Natural killer cell treated with Interleukin-12 subunit alpha and Interleukin-12 subunit beta and Interleukin-15 and Interleukin-18, amount 100 ng/mL, for 72 hours (primary cell): Measurements from ENCODE around the gene UFL1. TPM values are rescaled to one million over a fixed set of nuclear protein-coding genes. Genes with fewer than 3 reads are reported as not detected.
A peak's percentile ranks its signal among the peaks of the same experiment; 100 is the strongest.
"Not testable (repeated sequence)": the region's sequence is repeated elsewhere in the genome, so short reads cannot be mapped to it uniquely, and the experiment has no call there.

Source experiments
- ATAC-seq, 2 donors: fragments of 150-1000 bp; cut with Tn5 transposase in 1 of 2; sonication (Bioruptor Pico), chemical (Tn5 transposase) in 1 of 2; 2 replicates each; pipeline ENCODE4 v1.10.0; 2021
- DNase-seq: peaks from one replicate; pipeline ENCODE4 v3.0.0; 2022; ENCODE audit warnings: low spot score
- H3K27ac Mint-ChIP-seq, 2 donors: 1 replicate in 1 of 2; 2 replicates in 1 of 2; pipeline ENCODE4 v1.8.0; 2022; ENCODE audit warnings: mixed read lengths in 2 of 2, mild to moderate bottlenecking in 1 of 2, moderate library complexity in 1 of 2
- H3K27me3 Mint-ChIP-seq, 2 donors: 1 replicate in 1 of 2; 2 replicates in 1 of 2; pipeline ENCODE4 v1.8.0; 2022; ENCODE audit warnings: mixed read lengths in 2 of 2
- H3K36me3 Mint-ChIP-seq: one replicate; pipeline ENCODE4 v1.8.0; 2022; ENCODE audit warnings: mixed read lengths
- H3K4me1 Mint-ChIP-seq, 2 donors: 1 replicate in 1 of 2; 2 replicates in 1 of 2; pipeline ENCODE4 v1.8.0; 2022; ENCODE audit warnings: low read depth in 2 of 2, mixed read lengths in 2 of 2, mild to moderate bottlenecking in 1 of 2
- H3K4me3 Mint-ChIP-seq: one replicate; pipeline ENCODE4 v1.8.0; 2022; ENCODE audit warnings: mixed read lengths
- H3K9me3 Mint-ChIP-seq: 2 replicates; pipeline ENCODE4 v1.8.0; 2022; ENCODE audit warnings: mixed read lengths
- total RNA-seq, 2 donors: library from RNA; stranded (reverse); gene quantifications; one replicate each; pipeline ENCODE4 v1.2.3, GENCODE V29; 2022

Gene UFL1
- 10 to 100 TPM; 16.0 to 19.1 TPM for total RNA-seq

DNA sequence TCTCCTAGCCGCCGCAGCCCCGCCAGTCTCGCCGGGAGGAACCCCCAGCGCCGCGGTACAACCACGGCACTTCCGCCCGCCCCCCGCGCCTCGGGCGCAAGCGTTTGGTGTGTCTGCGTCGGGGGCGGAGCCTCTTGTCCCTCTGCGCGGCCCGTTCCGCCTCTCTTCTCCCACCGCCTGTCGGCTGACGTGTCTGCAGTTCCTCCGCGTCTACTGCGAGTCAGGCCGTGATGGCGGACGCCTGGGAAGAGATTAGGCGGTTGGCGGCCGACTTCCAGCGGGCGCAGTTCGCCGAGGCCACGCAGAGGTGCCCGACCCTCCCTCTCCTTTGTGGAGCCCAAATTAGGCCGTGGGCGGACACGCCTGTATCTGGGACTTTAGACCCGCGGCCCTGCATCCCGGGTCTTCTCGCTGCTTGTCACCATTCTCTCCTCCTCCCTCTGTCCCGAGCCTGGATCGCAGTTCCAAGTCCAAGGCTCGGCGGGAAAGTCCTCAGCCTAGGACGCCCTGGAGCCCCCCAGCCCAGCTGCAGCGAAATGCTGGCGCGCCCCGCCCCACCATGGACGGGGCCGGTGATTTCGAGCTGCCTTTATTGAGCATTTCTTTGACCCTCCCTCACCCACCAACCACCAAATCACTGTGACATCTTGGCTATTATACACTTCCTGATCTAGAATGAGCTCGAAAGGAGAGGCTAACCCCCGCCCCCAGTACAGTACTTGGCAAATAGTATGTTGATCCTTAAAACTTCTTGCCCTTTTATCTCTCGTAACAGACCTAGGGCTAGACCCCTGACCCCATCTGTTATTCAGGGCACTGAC is at the start of gene UFL1:
TSS of gene UFL1 (plus strand) at position 163 of the 821 bp plus-strand sequence. CDS start at position 231, 68 bp downstream.
- DNase-seq (peak; percentile 97), ATAC-seq (peak; percentile 99)
- peaks cover 6% of the 10 kb centered on the region for H3K36me3 Mint-ChIP-seq
- H3K9me3 Mint-ChIP-seq, result no peaks in the 10 kb centered on the region
- peaks cover 9 to 23% of the 10 kb centered on the region in 2 donors for H3K4me1 Mint-ChIP-seq
- no peaks in the 10 kb centered on the region for H3K27me3 Mint-ChIP-seq
- peak within 1 kb of the TSS; percentile 99 for H3K27ac Mint-ChIP-seq
- H3K4me3 Mint-ChIP-seq, result peak within 1 kb of the TSS; percentile 94

DNA sequence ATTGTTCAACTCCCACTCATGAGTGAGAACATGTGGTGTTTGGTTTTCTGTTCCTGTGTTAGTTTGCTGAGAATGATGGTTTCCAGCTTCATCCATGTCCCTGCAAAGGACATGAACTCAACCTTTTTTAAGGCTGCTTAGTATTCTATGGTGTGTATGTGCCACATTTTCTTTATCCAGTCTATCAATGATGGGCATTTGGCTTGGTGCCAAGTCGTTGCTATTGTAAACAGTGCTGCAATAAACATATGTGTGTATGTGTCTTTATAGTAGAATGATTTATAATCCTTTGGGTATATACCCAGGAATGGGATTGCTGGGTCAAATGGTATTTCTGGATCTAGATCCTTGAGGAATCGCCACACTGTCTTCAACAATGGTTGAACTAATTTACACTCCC is 49.3 kb upstream of the UFL1 start:
- H3K36me3 Mint-ChIP-seq, H3K4me3 Mint-ChIP-seq, H3K27ac Mint-ChIP-seq, DNase-seq, ATAC-seq, H3K9me3 Mint-ChIP-seq: not testable (repeated sequence)
- Mint-ChIP-seq H3K4me1 (peaks cover 0 to 15% of the 10 kb centered on the region in 2 donors), H3K27me3 (peaks cover 12 to 15% of the 10 kb centered on the region in 2 donors)

DNA sequence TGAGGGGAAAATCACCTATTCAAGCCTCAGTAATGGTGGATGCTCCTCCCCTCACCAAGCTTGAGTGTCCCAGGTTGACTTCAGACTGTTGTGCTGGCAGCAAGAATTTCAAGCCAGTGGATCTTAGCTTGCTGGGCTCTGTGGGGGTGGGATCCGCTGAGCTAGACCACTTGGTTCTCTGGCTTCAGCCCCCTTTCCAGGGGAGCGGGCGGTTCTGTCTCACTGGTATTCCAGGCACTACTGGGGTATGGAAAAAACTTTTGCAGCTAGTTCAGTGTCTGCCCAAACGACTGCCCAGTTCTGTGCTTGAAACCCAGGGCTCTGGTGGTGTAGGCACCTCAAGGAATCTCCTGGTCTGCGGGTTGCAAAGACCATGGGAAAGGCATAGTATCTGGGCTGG is 42.9 kb upstream of the UFL1 start:
- H3K36me3 Mint-ChIP-seq, result peaks cover 14% of the 10 kb centered on the region
- ATAC-seq (no peak), DNase-seq (no peak)
- no peaks in the 10 kb centered on the region for H3K4me1 Mint-ChIP-seq
- no peak overlapping the region for H3K4me3 Mint-ChIP-seq
- peaks cover 11% of the 10 kb centered on the region for H3K9me3 Mint-ChIP-seq
- no peak overlapping the region for H3K27ac Mint-ChIP-seq
- peaks cover 9 to 17% of the 10 kb centered on the region in 2 donors for H3K27me3 Mint-ChIP-seq

DNA sequence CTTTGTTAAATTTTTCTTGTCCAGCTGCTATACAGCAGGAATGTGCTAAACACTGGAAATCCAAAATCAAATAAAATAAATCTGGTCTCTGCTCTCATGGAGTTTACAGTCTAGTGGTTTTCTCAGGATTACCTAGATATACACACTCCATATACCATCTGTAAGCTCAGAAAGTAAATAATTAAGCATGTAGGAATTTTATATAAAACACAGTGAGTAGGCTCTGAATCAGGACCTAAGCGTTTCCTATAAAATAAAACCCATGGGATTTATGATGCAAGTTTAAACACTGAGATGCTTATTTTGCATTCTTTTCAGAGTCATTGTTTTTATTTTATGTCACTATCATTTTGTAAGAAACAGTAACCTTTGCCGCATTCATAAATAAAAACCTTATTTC is 29.7 kb upstream of the UFL1 start:
- Mint-ChIP-seq H3K27me3 (peaks cover under 1 to 3% of the 10 kb centered on the region in 2 donors), H3K9me3 (peaks cover 21% of the 10 kb centered on the region)

DNA sequence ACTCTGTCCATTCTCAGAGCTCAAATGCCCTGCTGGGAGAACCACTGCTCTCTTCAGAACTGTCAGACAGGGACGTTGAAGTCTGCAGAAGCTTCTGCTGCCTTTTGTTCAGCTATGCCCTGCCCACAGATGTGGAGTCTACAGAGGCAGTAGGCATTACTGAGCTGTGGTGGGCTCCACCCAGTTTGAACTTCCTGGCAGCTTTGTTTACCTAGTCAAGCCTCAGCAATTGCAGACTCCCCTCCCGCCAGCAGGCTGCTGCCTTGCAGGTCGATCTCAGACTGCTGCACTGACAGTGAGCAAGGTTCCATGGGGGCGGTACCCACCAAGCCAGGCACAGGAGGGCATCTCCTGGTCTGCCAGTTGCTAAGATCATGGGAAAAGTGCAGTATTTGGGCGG is 21.8 kb upstream of the UFL1 start:
- ATAC-seq (peak in 1 of 2 donors; percentile 66), DNase-seq (no peak)
- Mint-ChIP-seq H3K36me3 (peaks cover 26% of the 10 kb centered on the region), H3K9me3 (peaks cover 21% of the 10 kb centered on the region), H3K4me3 (no peak overlapping the region), H3K27ac (peak overlapping the region in 1 of 2 donors; percentile 86), H3K27me3 (no peaks in the 10 kb centered on the region), H3K4me1 (peaks cover 25 to 39% of the 10 kb centered on the region in 2 donors)

More for the DNA sequence above, 29.7 kb upstream of the UFL1 start:
- no peak overlapping the region for H3K27ac Mint-ChIP-seq
- H3K4me3 Mint-ChIP-seq, result no peak overlapping the region
- ATAC-seq, result no peak
- peaks cover 0 to 8% of the 10 kb centered on the region in 2 donors for H3K4me1 Mint-ChIP-seq
- H3K36me3 Mint-ChIP-seq, result peaks cover 27% of the 10 kb centered on the region
- no peak for DNase-seq

DNA sequence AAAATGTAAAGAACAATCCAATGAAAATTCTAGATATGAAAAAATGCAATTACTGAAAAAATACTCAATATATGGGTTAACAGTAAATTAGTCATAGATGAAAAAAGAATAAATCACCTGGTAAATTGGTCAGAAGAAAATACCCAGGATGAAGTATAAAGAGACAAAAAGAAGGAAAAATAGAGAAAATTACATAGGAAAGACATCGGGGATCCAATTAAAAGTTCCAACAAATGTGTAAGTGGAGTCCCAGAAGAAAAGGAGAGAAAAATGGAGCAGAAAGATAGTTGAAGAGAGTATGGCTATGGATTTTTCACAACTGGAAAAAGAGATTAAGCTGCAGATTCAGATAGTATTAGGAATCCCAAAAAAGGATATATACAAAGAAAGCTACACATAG is 18.7 kb upstream of the UFL1 start:
- no peak for ATAC-seq
- Mint-ChIP-seq H3K27me3 (no peaks in the 10 kb centered on the region), H3K27ac (no peak overlapping the region), H3K4me1 (peaks cover 16 to 21% of the 10 kb centered on the region in 2 donors), H3K9me3 (peaks cover 11% of the 10 kb centered on the region), H3K4me3 (no peak overlapping the region), H3K36me3 (peaks cover 13% of the 10 kb centered on the region)
- DNase-seq, result no peak

DNA sequence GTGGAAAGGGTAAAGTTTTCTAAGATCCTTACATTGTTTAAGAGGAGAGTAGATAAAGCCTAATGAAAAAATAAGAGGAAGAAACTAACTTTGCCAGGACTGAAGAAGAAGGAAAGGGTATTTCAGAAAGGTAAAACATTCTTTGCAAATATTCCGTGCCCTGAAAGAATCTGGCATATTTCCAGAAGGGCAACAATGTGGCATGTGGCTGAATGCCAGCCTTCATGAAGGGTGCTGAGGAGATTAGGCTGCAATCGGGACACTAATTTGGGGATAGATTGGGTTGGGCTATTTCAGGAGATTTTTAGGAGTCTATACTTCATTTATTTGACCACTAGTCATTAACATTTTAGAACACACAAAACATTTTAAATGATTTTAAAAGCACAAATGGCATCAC is 16.2 kb upstream of the UFL1 start:
- Mint-ChIP-seq H3K27me3 (no peaks in the 10 kb centered on the region), H3K36me3 (peaks cover 14% of the 10 kb centered on the region), H3K4me1 (peaks cover 2 to 3% of the 10 kb centered on the region in 2 donors), H3K4me3 (no peak overlapping the region), H3K9me3 (peaks cover 9% of the 10 kb centered on the region), H3K27ac (no peak overlapping the region)
- DNase-seq, result no peak
- no peak for ATAC-seq

DNA sequence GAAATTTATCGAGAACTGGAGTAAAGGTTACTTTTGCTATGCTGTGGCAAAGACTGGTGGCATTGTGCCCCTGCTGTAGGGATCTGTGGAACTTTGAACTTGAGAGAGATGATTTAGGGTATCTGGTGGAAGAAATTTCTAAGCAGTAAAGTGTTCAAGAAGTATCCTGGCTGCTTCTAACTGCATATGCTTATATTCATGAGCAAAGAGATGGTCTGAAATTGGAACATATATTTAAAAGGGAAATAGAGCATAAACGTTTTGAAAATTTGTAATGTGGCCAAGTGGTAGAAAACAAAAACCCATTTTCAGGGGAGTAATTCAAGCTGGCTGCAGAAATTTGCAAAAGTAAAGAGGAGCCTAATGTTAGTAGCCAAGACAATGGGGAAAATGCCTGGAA is 12.3 kb upstream of the UFL1 start:
- no peak overlapping the region for H3K4me3 Mint-ChIP-seq
- peaks cover 20% of the 10 kb centered on the region for H3K36me3 Mint-ChIP-seq
- H3K27ac Mint-ChIP-seq, result no peak overlapping the region
- no peak for ATAC-seq
- no peak for DNase-seq
- peaks cover 0 to 3% of the 10 kb centered on the region in 2 donors for H3K4me1 Mint-ChIP-seq
- H3K9me3 Mint-ChIP-seq, result peaks cover 12% of the 10 kb centered on the region
- H3K27me3 Mint-ChIP-seq, result no peaks in the 10 kb centered on the region

DNA sequence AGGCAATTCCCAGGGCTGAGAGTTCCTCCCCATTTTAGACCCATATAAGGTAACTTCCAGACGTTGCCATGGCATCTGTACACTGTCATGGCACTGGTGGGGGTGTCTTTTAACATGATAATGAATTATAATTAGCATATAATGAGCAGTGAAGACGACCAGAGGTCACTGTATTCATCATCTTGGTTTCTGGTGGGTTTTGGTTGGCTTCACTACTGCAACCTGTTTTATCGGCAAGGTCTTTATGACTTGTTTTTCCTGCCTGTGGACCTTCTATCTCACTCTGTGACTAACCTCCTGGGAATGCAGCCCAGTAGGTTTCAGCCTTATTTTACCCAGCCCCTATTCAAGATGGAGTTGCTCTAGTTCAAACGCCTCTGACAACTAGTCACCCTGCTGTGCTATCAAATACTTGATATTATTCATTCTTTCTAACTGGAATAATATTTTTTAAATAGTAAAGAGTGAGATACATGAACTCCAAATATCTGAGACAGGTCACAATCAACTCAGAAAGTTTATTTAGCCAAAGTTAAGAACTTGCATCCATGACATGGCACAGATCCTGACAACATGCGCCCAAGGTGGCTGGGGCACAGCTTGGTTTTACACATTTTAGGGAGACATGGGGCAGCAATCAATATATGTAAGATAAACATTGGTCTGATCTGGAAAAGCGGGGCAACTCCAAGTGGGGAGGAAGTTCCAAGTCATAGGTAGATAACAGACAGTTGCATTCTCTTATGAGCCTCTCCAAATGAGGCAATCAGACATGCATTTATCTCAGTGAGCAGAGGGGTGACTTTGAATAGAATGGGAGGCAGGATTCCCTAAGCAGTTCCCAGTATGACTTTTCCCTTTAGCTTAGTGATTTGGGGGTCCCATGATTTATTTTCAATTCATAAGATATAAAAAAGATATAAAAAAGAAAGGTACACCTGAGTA is 1.2 kb upstream of the UFL1 start:
- H3K4me3 Mint-ChIP-seq, result peak overlapping the region; percentile 94
- ATAC-seq, result no peak
- no peaks in the 10 kb centered on the region for H3K27me3 Mint-ChIP-seq
- DNase-seq, result no peak
- H3K9me3 Mint-ChIP-seq, result no peaks in the 10 kb centered on the region
- no peaks in the 10 kb centered on the region for H3K36me3 Mint-ChIP-seq
- peak overlapping the region; percentile 99 for H3K27ac Mint-ChIP-seq
- peaks cover 9 to 23% of the 10 kb centered on the region in 2 donors for H3K4me1 Mint-ChIP-seq

DNA sequence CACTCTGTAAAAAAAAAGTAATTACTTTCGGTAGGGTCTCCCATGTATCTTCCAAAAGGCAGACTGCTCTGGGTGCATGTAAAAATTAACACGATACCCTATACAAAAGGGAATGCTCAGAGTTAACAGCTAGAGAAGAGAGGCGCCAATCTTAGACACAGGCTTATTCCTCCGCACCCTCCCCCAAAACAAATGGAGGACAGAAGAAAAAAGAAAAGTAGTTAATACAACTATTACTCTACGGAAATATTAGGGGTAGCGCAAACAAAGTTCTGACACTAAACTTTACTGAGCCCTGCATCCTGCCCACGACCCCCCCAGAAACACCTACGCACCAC is 331 bp upstream of the UFL1 start:
- peaks cover 9 to 23% of the 10 kb centered on the region in 2 donors for H3K4me1 Mint-ChIP-seq
- DNase-seq (no peak), ATAC-seq (no peak)
- no peaks in the 10 kb centered on the region for H3K9me3 Mint-ChIP-seq
- H3K27me3 Mint-ChIP-seq, result no peaks in the 10 kb centered on the region
- peaks cover 2% of the 10 kb centered on the region for H3K36me3 Mint-ChIP-seq
- H3K27ac Mint-ChIP-seq, result peak overlapping the region; percentile 99
- H3K4me3 Mint-ChIP-seq, result peak overlapping the region; percentile 94

DNA sequence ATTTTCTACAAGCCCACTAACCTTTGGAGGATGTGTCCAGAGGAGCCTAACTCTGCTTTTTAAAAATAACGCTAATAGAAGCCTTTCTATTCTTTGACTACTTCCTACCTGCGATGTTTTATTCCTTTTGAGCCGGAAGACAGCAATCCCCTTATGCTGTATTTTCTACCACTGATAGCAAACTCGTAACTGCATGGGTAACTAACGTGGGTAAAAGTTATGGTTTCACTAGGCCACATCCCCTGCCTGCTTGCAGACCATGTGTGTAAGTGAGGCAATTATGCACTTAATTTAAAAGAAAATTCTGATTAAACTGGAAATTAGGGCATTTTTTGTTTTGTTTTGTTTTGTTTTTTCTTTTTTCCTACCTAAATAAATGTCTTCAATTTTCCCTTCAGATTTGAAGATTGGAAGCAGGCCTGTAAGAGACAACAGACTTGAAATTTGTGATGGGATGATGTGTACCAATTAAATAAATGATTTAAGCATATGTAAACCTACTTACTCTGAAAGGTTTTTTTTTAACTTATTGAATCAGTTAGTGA is 931 bp downstream of the UFL1 start:
- Mint-ChIP-seq H3K4me1 (peaks cover 9 to 23% of the 10 kb centered on the region in 2 donors), H3K9me3 (no peaks in the 10 kb centered on the region), H3K27ac (peak overlapping the region; percentile 99), H3K36me3 (peaks cover 6% of the 10 kb centered on the region), H3K27me3 (no peaks in the 10 kb centered on the region), H3K4me3 (peak overlapping the region; percentile 94)
- ATAC-seq (peak in 1 of 2 donors; percentile 42), DNase-seq (no peak)

DNA sequence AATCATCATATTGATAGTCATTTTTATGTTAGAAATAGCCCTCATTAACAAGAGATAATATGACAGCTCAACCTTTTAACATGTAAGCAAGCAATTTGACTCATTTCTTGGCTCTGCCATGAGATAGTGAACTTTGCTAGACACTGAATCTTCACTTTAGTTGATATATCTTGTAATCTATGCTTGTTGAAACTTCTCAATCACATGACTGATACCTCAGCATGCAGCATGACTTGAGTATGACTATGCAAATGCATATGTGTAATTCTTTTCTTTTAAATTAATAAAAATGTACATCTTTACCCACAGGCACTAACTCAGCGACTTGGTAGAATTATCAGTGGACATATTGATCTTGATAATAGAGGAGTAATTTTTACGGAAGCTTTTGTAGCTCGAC is 6.6 kb downstream of the UFL1 start:
- no peak overlapping the region for H3K27ac Mint-ChIP-seq
- H3K9me3 Mint-ChIP-seq, result no peaks in the 10 kb centered on the region
- DNase-seq, result no peak
- peaks cover 8 to 21% of the 10 kb centered on the region in 2 donors for H3K4me1 Mint-ChIP-seq
- no peak overlapping the region for H3K4me3 Mint-ChIP-seq
- H3K27me3 Mint-ChIP-seq, result no peaks in the 10 kb centered on the region
- peaks cover 29% of the 10 kb centered on the region for H3K36me3 Mint-ChIP-seq
- ATAC-seq, result no peak

DNA sequence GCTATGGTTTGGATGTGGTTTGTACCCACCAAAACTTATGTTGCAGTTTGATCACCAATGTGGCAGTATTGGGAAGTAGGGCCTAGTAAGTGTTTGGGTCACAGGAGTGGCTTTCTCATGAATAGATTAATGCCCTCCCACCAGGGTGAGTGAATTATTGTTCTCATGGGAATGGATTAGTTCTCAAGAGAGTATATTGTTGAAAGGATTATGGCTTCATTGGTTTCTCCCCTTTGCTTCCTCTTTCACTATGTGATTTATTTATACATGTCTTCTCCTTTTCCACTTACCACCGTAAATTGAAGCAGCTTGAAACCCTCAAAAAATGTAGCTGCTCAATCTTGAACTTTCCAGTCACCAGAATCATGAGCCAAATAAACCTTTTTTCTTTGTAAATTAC is 10.8 kb downstream of the UFL1 start:
- Mint-ChIP-seq H3K27ac (no peak overlapping the region), H3K36me3 (peaks cover 24% of the 10 kb centered on the region), H3K4me1 (peaks cover 8 to 17% of the 10 kb centered on the region in 2 donors), H3K9me3 (no peaks in the 10 kb centered on the region), H3K4me3 (no peak overlapping the region), H3K27me3 (no peaks in the 10 kb centered on the region)
- ATAC-seq, result no peak
- no peak for DNase-seq
